ENCODE results near the gene COL8A1.

The COL8A1 gene

DNA sequence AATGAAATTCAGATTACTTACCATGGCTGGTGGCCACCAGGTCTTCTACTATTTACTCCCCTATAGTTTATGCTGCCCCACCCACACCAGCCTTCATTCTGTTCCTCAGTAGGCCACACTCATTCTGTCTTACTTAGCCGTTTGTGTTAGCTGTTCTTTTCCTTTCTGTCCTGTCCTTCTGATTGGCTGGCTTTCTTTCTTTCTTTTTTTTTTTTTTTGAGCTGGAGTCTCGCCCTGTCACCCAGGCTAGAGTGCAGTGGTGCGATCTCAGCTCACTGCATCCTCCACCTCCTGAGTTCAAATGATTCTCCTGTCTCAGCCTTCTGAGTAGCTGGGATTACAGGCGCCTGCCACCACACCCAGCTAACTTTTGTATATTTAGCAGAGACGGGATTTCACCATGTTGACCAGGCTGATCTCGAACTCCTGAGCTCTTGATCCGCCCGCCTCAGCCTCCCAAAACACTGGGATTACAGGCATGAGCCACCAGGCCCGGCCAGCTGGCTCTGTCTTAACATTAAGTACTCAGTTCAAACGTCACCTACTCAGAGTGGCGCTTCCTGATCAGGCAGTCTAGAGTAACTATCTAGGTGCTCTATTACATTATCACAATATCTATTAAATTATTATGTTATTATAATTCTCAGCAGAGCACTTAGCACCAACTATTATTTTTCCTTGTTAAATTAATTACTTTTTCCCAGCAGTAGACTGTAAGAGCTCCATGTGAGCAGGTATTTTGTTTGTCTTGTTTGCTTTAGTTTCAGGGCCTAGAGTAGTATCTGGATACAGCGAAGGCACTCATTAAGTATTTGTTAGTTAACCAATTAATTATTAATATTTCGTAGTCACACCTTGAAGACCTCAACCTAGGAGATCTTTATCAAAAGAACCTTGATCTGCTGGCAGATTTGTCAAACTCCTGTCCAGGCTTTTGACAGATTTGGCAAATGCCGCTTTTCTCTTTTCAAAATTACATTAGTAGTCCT lies 185.6 kb downstream of the COL8A1 start:
- Histone ChIP-seq H3K4me2 (ENCODE audit: low read depth, low read length, poor library complexity, severe bottlenecking) (no peak overlapping the region), H3K4me3 (ENCODE audit: insufficient read depth, low read length, poor library complexity, severe bottlenecking) (no peak overlapping the region), H3K36me3 (ENCODE audit: low read length) (no peaks in the 10 kb centered on the region), H3F3A (ENCODE audit: insufficient read depth) (no peaks in the 10 kb centered on the region), H3K27ac (ENCODE audit: low read depth, low read length) (no peak overlapping the region), H3K9me3 (ENCODE audit: insufficient read depth, low read length) (no peaks in the 10 kb centered on the region), H3K9ac (ENCODE audit: low read length) (no peak overlapping the region), H3K27me3 (ENCODE audit: low read length) (no peaks in the 10 kb centered on the region), H2AFZ (ENCODE audit: low read depth, low read length, severe bottlenecking) (no peak overlapping the region), H3K79me2 (ENCODE audit: insufficient read depth, low read length) (peaks cover 61% of the 10 kb centered on the region), H4K20me1 (ENCODE audit: low read depth, low read length) (no peaks in the 10 kb centered on the region), H3K9me2 (replicated peaks; ENCODE audit: insufficient read depth, low read length) (no peaks in the 10 kb centered on the region)
- TF ChIP-seq, protein P1, sequence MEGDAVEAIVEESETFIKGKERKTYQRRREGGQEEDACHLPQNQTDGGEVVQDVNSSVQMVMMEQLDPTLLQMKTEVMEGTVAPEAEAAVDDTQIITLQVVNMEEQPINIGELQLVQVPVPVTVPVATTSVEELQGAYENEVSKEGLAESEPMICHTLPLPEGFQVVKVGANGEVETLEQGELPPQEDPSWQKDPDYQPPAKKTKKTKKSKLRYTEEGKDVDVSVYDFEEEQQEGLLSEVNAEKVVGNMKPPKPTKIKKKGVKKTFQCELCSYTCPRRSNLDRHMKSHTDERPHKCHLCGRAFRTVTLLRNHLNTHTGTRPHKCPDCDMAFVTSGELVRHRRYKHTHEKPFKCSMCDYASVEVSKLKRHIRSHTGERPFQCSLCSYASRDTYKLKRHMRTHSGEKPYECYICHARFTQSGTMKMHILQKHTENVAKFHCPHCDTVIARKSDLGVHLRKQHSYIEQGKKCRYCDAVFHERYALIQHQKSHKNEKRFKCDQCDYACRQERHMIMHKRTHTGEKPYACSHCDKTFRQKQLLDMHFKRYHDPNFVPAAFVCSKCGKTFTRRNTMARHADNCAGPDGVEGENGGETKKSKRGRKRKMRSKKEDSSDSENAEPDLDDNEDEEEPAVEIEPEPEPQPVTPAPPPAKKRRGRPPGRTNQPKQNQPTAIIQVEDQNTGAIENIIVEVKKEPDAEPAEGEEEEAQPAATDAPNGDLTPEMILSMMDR (IDR thresholded peaks at IDR 0.05; ENCODE audit: insufficient read depth, low read length, poor library complexity, severe bottlenecking) = no peak

DNA sequence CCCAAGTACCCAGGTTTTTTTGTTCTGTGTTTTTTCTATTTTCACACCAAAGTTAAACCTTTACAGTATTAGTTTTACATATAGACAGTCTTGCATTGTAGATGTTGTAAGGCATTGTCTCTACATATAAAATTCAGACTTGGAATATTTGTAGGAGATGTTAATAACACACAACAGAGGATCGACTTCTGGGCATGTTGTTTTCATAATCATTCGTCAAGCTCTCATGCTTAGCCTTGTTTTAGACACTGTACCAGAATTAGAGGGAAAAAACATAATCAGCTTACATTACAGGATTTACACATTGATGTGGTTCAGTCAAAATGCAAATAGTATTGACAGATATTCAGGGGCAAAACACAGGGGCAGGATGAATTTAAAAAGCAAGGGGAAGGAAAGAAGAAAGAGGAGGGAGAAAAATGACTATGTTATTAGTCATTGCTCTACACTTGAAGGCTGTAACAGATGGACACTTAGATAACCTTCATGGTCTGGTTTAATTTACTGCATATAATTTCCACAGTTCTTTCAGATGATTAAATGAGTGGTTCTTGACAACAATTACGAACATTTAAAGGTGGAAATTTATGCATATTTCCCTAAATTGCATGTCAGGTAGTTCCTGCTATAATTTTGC lies 186.7 kb downstream of the COL8A1 start:
- H2AFZ ChIP-seq (ENCODE audit: low read depth, low read length, severe bottlenecking) = no peak overlapping the region
- no peaks in the 10 kb centered on the region for H3K27me3 ChIP-seq (ENCODE audit: low read length)
- no peak overlapping the region for H3K9ac ChIP-seq (ENCODE audit: low read length)
- TF ChIP-seq, protein P1 (IDR thresholded peaks at IDR 0.05; ENCODE audit: insufficient read depth, low read length, poor library complexity, severe bottlenecking) = no peak
- TF ChIP-seq EZH2phosphoT487 (conservative IDR thresholded peaks at IDR 0.05; ENCODE audit: low read length) = no peak
- no peaks in the 10 kb centered on the region for H3K9me2 ChIP-seq (replicated peaks; ENCODE audit: insufficient read depth, low read length)
- H3K4me3 ChIP-seq (ENCODE audit: insufficient read depth, low read length, poor library complexity, severe bottlenecking) = no peak overlapping the region
- H3K4me2 ChIP-seq (ENCODE audit: low read depth, low read length, poor library complexity, severe bottlenecking) = no peak overlapping the region
- peaks cover 66% of the 10 kb centered on the region for H3K79me2 ChIP-seq (ENCODE audit: insufficient read depth, low read length)
- no peaks in the 10 kb centered on the region for H3K9me3 ChIP-seq (ENCODE audit: insufficient read depth, low read length)
- no peaks in the 10 kb centered on the region for H3F3A ChIP-seq (ENCODE audit: insufficient read depth)
- H3K27ac ChIP-seq (ENCODE audit: low read depth, low read length) = no peak overlapping the region
- H4K20me1 ChIP-seq (ENCODE audit: low read depth, low read length) = no peaks in the 10 kb centered on the region
- no peaks in the 10 kb centered on the region for H3K36me3 ChIP-seq (ENCODE audit: low read length)

DNA sequence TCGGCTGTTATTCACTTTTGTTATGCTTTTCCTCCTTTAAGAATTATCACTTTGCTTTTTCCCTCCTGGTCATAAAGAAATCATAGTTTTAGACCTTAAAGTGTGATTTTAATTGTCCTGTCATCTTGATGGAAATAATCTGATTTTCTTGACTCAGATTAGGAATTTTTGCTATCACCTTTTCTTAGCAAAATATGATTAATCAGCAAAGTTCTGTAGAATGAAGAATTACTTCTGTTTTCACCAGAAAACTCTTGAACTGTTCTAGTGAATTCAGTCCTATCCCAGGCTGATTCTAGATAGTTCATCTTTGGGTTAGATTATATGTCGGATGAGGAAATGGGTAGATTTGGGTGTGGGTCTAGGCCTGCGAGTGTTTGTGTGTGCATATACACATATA lies 191.4 kb downstream of the COL8A1 start:
- TF ChIP-seq EZH2phosphoT487 (conservative IDR thresholded peaks at IDR 0.05; ENCODE audit: low read length) = no peak
- TF ChIP-seq, protein P1 (IDR thresholded peaks at IDR 0.05; ENCODE audit: insufficient read depth, low read length, poor library complexity, severe bottlenecking) = no peak
- Histone ChIP-seq H3K9me2 (replicated peaks; ENCODE audit: insufficient read depth, low read length) (no peaks in the 10 kb centered on the region), H3K4me3 (ENCODE audit: insufficient read depth, low read length, poor library complexity, severe bottlenecking) (no peak overlapping the region), H2AFZ (ENCODE audit: low read depth, low read length, severe bottlenecking) (no peak overlapping the region), H3K9ac (ENCODE audit: low read length) (no peak overlapping the region), H3K79me2 (ENCODE audit: insufficient read depth, low read length) (peaks cover 62% of the 10 kb centered on the region), H4K20me1 (ENCODE audit: low read depth, low read length) (0 out of 2 replicates have a peak, but pooled peaks cover 12% of the 10 kb centered on the region), H3K27ac (ENCODE audit: low read depth, low read length) (no peak overlapping the region), H3F3A (ENCODE audit: insufficient read depth) (no peaks in the 10 kb centered on the region), H3K27me3 (ENCODE audit: low read length) (no peaks in the 10 kb centered on the region), H3K36me3 (ENCODE audit: low read length) (no peaks in the 10 kb centered on the region), H3K9me3 (ENCODE audit: insufficient read depth, low read length) (no peaks in the 10 kb centered on the region), H3K4me2 (ENCODE audit: low read depth, low read length, poor library complexity, severe bottlenecking) (no peak overlapping the region)

Measured in SU-DHL-6 (cell line).